Epithelial cell of prostate (primary cell): ENCODE measurements around the gene BCAS4.

Experiments used
- DNase-seq: peaks from one replicate; pipeline ENCODE4 v3.0.0-alpha.2; 2011; ENCODE audit warnings: low read depth, low spot score
- H3K27ac ChIP-seq: fragments of 450-650 bp; 2 replicates; pipeline ENCODE4 v1.5.1; 2017; ENCODE audit warnings: mild to moderate bottlenecking

Gene BCAS4

DNA sequence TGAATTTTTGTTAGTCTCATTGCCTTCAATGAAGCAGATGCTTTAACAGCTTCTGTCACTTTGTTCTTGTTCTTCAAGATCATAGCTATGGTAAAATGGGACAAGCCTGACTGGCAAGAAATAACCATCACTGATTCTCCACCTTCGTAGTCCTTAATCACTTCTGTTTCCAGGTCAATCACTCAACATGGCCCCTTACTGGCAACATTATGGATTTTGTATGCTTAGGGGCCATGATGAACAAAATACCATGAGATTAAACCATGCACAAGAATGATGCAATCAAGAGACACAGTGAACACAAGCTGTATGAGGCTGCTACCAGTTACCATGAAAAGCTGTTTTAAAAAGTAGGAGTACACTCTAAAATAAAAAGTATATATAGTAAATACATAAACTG, 103.6 kb downstream of the BCAS4 start:
- DNase-seq = no peak
- peak overlapping the region; percentile 35 for H3K27ac ChIP-seq

DNA sequence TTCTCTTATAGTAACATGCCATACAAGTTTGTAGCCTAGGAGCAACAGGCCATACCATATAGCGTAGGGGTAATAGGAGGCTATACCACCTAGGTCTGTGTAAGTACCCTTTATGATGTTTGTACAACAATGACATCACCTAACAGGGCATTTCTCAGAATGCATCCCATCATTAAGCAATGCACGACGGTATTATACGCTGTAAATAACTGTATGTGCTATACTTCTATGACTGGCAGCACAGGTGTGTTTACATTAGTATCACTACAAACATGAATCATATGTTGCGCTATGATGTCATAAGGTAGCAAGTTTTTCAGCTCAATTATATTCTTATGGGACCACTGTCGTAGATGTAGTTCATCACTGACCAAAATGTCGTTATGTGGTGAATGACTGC, 105.4 kb downstream of the BCAS4 start:
- no peak for DNase-seq
- H3K27ac ChIP-seq = no peak overlapping the region

DNA sequence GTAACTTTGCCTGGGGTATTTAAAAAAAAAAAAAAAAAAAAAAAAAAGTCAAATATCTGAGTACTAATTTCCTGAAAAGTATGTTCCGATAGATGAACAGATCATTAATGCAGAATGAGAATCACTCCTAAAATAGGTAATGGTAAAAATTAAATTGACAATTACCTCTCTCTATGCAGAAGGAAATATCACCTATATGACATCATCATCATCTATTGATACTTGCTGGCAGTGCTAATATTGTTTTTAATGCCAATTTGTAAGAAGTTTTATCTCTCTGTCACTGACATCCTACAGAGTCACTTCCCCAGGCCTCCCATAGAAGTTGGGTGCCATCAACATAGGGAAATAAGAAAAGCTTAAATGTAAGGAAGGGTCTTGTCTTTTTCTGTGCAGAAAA, 106.4 kb downstream of the BCAS4 start:
- no peak overlapping the region for H3K27ac ChIP-seq
- DNase-seq = no peak

DNA sequence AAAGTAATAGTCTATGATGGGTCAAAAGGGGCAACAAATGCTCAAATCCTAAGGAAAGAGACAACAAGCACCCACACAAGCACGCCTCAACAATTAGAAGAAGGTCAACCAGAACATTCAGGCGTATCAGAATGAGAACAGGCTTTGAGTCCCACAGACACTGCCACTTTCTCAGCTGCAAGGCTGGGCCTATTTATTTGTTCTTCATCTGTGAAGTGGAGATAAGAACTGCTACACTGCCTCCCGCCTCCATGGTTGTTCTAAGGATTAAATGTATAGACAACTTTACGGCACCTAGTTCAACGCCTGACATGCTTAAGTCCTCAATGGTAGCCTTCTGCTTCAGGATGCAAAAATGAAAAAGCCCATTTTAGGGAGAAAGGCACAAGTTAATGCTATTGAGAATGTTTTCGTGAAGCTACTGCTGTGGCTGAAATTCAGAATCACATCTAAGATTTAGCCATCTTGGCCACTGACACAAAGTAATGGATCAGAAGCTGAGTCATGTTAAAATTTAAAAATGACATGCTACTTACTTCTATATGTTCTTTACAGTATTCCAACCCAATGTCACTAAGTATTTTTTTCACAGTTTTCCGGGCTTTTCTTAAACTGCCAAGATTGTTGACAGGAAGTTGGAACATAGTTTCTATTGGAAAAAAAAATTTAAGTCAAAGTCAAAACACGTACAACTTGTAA, 108.6 kb downstream of the BCAS4 start:
- no peak for DNase-seq
- H3K27ac ChIP-seq = no peak overlapping the region

DNA sequence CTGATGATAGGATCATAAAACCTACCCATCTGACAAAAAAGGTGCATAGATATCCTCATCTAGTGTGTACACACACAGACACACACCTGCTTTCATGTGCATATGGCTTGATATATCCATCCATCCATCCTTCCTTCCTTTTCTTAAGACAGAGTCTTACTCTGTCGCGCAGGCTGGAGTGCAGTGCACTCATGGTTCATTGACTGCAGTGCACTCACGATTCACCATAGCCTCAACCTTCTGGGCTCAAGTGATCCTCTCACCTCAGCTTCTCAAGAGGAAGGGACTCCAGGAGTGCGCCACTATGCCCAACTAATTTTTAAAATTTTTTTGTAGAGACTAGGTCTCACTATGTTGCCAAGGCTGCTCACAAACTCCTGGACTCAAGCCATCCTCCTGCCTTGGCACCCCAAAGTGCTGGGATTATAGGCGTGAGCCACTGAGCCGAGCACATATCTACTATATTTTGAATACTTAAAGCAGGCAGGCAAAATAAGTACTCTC, 109.3 kb downstream of the BCAS4 start:
- H3K27ac ChIP-seq = no peak overlapping the region
- no peak for DNase-seq

DNA sequence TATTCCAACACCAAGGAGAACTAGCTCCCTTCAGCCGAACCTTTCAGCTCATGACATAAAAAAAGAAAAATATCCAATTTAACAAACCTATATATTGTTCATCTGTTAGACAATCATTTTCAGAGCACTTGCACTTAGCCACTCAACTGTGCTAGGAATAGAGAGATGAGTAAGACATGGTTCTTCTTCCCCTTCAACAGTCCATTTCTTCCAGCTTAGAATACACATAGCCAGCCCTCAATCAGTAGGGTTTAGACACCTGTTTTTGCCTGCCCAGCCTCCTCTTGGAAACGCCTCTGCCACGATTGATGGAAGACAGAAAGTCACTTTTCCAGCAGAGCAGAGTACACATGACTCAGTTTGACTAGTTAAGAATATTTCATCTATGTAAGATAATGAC, 114.6 kb downstream of the BCAS4 start:
- H3K27ac ChIP-seq = no peak overlapping the region
- DNase-seq = no peak

DNA sequence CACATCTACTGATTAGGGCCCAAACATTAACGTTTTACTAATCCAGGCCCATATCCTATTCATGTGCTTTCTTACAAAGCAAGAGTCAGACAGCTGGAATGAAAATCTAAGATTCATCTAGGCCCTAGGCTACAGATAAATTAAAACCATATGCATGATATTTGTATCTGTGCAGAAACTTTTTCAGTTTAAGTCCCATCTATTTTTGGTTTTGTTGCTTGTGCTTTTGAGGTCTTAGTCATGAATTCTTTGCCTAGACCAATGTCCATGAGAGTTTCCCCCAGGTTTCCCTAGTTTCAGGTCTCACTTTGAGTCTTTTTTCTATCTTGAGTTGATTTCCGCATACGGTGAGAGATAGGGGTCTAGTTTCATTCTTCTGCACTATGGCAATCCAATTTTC, 116.2 kb downstream of the BCAS4 start:
- H3K27ac ChIP-seq = no peak overlapping the region
- no peak for DNase-seq

DNA sequence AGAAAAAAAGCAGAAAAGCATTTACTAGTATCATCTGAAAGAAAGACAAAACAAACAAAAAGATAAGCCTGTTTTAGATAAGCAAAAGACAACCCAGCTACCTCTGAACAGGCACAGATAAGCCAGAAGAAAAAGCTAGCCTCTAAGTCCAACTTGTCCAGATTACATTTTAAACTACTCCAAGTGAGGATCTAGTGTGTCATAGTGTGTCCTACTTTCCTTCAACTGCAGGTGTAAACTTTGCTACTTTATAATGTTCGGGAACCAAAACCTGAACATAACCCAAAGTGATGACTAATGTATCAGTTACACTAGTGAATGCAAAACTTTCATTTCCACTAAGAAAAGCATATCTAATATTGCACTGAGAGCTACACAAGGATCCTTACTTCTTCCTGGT, 116.9 kb downstream of the BCAS4 start:
- DNase-seq = no peak
- H3K27ac ChIP-seq = no peak overlapping the region

DNA sequence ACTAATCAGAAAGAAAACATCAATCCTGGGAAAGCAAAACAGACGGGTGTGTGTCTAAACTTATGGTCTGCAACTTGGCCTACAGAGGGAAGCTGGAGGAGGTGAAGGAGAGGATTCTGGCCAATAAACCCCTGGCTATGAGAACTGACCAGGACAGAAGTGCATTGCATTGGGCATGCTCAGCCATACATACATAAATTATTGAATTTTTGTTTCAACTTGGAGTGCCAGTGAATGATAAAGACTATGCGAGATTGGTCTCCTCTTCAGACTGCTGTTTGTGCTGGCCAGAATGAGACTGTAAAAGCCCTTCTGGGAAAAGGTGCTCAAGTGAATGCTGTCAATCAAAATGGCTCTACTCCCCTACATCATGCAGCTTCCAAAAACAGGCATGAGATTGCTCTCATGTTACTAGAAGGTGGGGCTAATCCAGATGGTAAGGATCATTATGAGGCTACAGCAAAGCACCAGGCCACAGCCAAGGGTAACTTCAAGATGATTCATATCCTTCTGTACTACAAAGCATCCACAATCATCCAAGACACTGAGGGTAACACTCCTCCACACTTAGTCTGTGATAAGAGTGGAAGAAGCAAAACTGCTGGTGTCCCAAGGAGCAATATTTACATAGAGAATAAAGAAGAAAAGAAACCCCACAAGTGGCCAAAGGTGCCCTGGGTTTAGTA, 119.0 kb downstream of the BCAS4 start:
- no peak for DNase-seq
- H3K27ac ChIP-seq = peak overlapping the region; percentile 48

DNA sequence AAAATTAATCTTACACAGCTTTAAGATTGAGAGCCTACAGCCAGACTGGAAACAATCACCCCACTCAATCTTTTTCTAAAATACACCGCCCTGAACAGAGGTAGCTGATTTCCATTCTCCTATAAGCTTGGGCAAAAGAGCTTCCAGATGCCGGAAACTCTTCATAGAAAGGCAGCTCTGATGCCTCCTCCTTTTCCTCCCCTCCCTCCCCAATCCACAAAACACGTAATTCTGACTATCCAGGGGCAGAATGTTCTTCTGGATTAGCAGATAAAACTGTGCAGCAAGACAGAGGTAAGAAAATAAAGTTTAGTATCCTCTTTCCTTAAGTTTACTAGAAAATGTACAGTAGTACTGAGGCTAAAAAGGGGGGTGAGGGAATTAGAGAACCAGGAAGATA, 120.6 kb downstream of the BCAS4 start:
- H3K27ac ChIP-seq = peak overlapping the region; percentile 48
- DNase-seq = no peak

DNA sequence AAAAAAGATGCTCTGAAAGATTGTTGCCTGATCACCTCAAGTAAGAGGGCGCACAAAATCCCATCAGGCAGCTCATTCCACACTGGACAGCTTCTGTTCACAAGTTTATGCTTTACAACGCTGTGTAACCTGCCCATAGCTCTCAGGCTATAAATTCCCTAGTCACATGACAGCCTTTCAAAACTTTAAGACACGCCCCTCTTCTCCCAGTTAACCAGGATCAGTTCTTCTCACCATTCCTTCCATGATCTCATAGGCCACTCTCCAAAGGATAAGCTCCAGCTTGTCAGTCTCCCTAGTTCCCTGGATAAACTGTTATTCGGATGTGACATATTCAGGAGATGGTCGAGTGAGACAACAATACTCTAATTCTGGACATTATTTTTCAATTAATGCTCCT, 121.4 kb downstream of the BCAS4 start:
- peak overlapping the region; percentile 48 for H3K27ac ChIP-seq
- DNase-seq = peak; percentile 33

DNA sequence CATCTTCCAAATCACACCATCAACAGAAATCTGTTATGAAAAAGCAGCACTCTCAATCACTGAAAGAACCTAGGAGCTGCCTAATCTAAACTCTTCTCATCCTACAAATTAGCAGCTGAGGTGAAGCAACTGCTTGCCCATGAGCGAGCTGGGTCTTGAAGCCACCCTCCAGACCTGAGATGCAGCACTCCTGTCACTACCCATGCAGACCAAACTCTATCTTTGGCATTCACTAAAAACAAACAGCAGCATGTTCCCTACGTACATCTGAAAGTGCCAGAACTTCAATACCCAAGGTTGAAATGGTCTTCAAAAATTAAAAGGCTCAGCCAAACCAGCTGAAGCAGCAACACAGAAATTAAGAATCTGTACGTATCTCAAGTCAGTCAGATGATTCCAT, 122.1 kb downstream of the BCAS4 start:
- no peak for DNase-seq

DNA sequence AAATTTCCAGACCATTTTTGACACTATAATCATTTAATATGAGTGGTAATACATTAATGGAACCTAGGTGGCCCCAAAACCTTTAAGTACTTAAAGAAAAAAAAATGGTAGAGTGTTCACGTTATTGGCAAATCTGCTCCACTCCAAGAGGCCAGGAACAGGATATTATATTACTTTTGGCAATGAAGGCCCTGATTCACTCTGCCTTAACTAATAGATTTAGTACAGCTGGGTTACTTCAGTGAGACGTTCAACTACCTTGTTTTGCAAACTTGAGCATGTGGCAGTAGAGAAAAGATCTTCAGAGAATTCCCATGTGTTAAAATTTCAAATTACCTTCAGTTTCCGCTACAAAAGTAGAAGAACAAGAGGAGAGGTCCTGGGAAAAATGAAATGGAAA, 123.5 kb downstream of the BCAS4 start:
- peak overlapping the region; percentile 48 for H3K27ac ChIP-seq
- DNase-seq = no peak

More for the DNA sequence above, 122.1 kb downstream of the BCAS4 start:
- peak overlapping the region; percentile 48 for H3K27ac ChIP-seq

DNA sequence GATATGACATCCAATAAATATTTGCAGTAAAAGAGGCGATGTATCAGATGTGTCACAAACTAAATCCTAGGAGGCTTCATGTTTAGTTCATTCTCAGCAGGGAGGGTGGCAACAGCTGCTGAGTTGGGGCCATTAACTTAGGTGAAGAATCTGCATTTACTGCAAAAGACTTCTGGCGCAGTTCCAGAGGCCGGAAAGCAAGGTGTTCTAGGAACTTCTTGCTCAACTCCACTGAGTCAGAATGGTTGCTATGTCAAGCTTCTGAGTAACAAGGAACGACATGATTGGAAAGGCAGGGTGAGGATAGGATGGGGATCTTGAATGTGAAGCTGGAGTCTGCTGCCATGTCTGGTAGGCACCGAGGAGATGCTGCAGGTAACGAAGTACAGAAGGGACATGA, 124.7 kb downstream of the BCAS4 start:
- H3K27ac ChIP-seq = no peak overlapping the region
- DNase-seq = peak; percentile 72

DNA sequence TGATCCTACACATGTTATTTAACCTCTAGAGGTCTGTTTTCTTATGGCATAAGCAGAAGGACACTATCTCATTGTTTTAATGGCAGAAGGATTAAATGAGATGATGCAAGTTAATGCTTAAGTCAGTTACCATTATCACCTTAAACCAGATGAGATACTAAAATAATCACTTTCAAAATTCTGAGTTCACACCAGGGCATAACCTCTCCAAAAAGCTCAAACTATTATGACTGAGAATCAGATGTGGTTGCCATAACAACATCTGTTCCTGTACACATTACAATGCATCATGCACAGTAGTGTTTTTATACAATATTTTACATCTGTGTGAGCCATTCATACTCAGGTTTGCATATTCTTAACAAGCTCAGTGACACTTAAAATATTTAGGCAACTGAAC, 126.1 kb downstream of the BCAS4 start:
- peak overlapping the region; percentile 6 for H3K27ac ChIP-seq
- no peak for DNase-seq

DNA sequence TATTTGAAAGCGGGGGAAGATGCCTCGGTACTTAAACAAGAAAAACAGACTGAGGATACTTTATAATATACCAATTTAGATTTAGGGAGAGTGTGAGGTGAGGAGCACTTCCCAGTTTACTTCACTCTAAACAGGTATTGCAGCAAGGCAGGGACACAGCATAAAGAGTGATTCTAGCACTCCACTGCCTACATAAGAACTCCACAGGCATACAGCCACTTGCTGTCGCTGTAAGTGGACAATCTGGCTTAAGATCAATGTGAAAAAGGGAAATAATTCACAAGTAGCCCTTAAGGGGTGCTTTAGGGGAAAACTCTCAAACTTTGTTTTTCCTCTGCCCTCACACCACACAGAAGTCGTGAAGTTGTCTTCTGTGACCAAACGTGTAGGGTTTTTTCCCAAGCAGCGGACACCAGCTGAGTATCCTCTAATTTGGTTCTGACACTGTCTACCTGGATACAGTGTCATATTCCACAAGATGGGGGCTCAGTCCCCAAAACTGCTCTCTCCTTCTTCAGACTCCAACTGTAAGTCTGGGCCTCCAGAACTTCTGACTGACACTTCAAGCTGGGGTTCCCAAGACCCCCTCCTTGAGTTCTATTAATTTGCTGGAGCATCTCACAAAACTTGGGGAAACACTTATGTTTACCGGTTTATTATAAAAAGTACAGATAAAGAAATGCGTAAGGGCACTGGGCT, 127.1 kb downstream of the BCAS4 start:
- DNase-seq = no peak
- peak overlapping the region; percentile 22 for H3K27ac ChIP-seq

DNA sequence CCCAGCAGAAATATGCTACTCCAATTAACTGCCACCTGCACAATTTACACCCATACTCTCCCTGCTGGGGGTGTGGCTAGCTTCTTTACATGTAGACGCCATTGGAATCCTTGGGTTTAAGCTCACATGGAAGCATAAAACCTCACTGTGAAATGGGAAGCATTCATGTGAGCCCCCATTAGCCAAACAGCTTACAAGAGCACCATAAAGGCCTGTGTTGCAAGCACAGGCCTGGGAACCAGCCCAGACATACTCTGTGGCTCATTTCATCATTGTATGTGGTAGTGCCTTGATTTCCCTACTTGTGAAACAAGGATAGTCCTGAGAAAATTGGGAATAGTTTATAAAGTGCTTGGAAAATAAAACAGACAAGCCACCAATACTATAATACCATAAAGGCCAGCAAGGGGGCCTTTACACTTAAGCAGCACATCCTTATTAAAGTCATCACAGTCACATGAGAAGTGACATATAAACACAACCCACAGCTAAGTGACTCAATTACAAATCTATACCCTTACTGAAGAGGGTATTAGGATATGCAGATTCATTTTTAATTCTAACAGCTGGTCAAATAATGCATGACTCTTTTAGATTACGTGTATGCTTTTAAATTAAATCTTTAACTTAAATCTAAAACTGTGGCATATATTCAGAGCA, 129.5 kb downstream of the BCAS4 start:
- DNase-seq = no peak
- no peak overlapping the region for H3K27ac ChIP-seq

DNA sequence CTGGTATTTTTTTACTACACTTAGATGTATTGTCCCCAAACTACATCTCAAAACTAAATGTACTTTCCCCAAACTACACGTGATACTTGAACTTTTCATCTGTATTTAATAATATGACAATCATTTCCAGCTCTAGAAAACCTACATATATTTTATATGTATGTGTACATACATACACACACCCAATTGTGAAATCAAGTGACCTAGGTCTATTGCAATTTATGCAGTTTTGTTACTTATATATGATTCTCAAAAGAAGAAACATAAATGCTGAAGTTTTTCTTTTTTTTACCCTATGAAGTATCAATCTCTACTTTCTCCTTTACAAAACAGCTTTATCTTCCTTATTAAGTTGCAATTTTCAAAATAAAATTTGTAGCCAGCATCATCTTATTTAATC, 131.7 kb downstream of the BCAS4 start:
- DNase-seq = no peak
- no peak overlapping the region for H3K27ac ChIP-seq
